PFSK-1 (cell line): ENCODE results near the gene COL6A2.

Source experiments
- POLR2AphosphoS5 ChIP-seq: IDR thresholded peaks from 2 replicates; pipeline ENCODE4 v1.6.1; 2012; ENCODE audit warnings: low read depth, mild to moderate bottlenecking, control low read depth, low read length, moderate library complexity
- REST ChIP-seq, 2 experiments: IDR thresholded peaks; 2 replicates each; pipeline versions ENCODE4 v1.6.1 to v1.8.0; 2011 to 2012; ENCODE audit warnings: low read depth in 2 of 2, low read length in 2 of 2, control low read depth in 1 of 2, inconsistent platforms in 1 of 2, mild to moderate bottlenecking in 1 of 2, moderate library complexity in 1 of 2; ENCODE audit not compliant: insufficient read depth in 1 of 2
- SIN3A ChIP-seq: IDR thresholded peaks from 2 replicates; pipeline ENCODE4 v1.6.1; 2012; ENCODE audit warnings: mild to moderate bottlenecking, low read length, moderate library complexity, borderline replicate concordance; ENCODE audit not compliant: insufficient read depth
- TAF1 ChIP-seq: IDR thresholded peaks from 2 replicates; pipeline ENCODE4 v1.6.1; 2012; ENCODE audit warnings: low read length, control low read depth, borderline replicate concordance; ENCODE audit not compliant: insufficient read depth

- no peak for TF ChIP-seq SIN3A
- no peak for TF ChIP-seq POLR2AphosphoS5
- TF ChIP-seq REST (IDR thresholded peaks at IDR 0.05; ENCODE audit: insufficient read depth in 1 of 2, low read depth in 2 of 2, low read length in 2 of 2), result no peak
- no peak for TF ChIP-seq TAF1
Measured at GRCh38 chr21:46127239-46128105, 29.6 kb downstream of the COL6A2 start.
